OCI-M1 (cell line): ENCODE data around the gene OR4N5.
"Not testable (repeated sequence)": the region's sequence is repeated elsewhere in the genome, so short reads cannot be mapped to it uniquely, and the experiment has no call there.

Source experiments
- DNase-seq: peaks from one replicate; lab custom pipeline; 2025; lab: John Stamatoyannopoulos, UW

OR4N5 gene

GRCh38 chr14:20138520-20138919 is at the start of gene OR4N5:
TSS of gene OR4N5 (plus strand) at chr14:20138820. CDS start at chr14:20143736, 4,916 bp downstream.
- no peak for DNase-seq

- DNase-seq: no peak
These were observed 46.6 kb upstream of the OR4N5 start for GRCh38 chr14:20092050-20092449.

GRCh38 chr14:20093442-20093841 is 45.2 kb upstream of the OR4N5 start:
- DNase-seq: peak; percentile 60

DNA sequence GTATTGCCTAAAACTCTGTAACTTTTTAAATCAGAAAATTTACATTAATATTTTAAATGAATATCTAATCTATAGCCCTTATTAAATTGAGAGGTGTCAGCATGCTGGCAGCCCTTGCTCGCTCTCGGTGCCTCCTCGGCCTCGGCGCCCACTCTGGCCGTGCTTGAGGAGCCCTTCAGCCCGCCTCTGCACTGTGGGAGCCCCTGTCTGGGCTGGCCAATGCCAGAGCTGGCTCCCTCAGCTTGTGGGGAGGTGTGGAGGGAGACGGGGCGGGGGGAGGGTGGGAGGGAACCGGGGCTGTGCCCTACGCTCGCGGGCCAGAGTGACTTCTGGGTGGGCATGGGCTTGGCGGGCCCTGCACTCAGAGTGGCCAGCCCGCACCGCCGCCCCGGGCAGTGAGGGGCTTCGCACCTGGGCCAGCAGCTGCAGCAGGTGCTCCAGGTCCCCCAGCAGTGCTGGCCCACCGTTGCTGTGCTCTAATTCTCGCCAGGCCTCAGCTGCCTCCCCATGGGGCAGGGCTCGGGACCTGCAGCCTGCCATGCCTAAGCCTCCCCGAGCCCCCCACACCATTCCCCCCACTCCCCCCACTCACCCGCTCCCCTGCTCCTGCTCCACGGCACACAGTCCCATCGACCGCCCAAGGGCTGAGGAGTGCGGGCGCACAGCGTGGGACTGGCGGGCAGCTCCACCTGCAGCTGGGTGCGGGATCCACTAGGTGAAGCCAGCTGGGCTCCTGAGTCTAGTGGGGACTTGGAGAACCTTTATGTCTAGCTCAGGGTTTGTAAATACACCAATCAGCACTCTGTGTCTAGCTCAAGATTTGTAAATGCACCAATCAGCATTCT is 39.5 kb upstream of the OR4N5 start:
- not testable (repeated sequence) for DNase-seq

DNA sequence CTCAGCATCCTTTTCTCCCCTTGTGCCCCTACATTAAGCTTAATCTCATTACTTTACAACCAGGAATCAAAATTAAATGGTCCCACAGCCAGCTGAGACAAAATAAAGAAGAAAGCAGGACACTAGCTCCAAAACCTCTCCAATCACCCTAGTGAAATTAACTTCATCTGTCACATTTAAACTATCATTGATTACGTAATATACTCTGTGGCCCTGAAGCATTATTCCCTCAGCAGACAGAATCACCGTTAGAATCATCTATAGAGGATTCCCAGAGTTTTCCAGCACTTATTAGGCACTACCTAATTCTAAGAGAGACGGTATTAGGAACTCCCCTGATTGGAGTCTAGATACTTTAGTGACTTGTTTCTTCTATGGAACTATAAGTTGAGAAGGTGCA is 28.2 kb upstream of the OR4N5 start, which contains the start of gene OR4K17:
OR4K17 (plus strand) TSS at position 302 of the 400 bp plus-strand sequence. CDS start 6,761 bp downstream, outside the sequence.
- DNase-seq: no peak

- no peak for DNase-seq
These were observed 26.3 kb upstream of the OR4N5 start for GRCh38 chr14:20112321-20112720.

- DNase-seq: peak; percentile 82
These were observed 21.9 kb upstream of the OR4N5 start for GRCh38 chr14:20116748-20117147.

GRCh38 chr14:20118795-20119194 is 19.8 kb upstream of the OR4N5 start:
- peak; percentile 44 for DNase-seq

DNA sequence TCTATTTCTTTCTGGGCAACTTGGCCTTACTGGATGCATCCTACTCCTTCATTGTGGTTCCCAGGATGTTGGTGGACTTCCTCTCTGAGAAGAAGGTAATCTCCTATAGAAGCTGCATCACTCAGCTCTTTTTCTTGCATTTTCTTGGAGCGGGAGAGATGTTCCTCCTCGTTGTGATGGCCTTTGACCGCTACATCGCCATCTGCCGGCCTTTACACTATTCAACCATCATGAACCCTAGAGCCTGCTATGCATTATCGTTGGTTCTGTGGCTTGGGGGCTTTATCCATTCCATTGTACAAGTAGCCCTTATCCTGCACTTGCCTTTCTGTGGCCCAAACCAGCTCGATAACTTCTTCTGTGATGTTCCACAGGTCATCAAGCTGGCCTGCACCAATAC is 5.3 kb downstream of the OR4N5 start:
- no peak for DNase-seq

DNA sequence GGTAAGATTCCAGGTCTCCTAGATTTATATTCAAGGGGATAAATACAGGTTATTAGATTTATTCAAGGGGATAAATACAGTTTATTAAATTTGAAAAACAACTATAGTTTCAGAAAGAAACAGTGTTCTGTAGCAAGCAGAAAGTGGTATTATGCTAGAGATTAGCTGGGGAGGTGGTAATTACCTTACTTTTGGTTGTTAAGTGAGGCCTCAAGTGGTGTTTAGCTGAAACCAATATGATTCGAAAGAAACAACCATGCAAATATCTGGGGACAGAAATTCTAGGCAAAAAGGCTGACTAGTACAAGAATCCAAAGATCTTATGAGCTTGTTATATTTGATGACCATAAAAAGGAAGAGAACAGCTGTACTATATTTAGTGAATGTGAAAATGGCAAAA is 6.2 kb downstream of the OR4N5 start:
- DNase-seq: no peak

DNA sequence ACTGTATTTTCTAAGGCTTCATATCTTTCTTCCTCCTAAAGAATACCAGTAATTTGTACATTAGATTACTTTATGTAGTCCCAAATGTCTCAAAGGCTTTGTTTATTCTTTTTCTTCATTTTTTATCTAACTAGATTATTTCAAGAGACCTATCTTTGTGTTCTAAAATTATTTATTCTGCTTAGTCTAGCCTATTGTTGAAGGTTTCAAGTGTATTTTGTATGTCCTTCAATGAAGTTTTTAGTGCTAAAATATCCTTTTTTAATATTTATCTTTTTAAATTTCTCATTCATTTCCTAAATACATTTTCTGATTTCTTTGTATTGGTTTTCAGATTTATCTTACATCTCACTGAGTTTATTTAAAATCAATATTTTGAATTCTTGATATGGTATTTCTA is 25.8 kb downstream of the OR4N5 start:
- DNase-seq: no peak

- DNase-seq: no peak
These were observed 28.5 kb downstream of the OR4N5 start for GRCh38 chr14:20167091-20167490.

GRCh38 chr14:20169852-20170251 is 31.2 kb downstream of the OR4N5 start:
- peak; percentile 45 for DNase-seq

DNA sequence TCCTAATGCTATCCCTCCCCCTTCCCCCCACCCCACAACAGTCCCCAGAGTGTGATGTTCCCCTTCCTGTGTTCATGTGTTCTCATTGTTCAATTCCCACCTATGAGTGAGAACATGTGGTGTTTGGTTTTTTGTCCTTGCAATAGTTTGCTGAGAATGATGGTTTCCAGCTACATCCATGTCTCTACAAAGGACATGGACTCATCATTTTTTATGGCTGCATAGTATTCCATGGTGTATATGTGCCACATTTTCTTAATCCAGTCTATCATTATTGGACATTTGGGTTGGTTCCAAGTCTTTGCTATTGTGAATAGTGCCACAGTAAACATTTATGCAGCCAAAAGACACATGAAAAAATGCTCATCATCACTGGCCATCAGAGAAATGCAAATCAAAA is 35.6 kb downstream of the OR4N5 start:
- DNase-seq: not testable (repeated sequence)

- DNase-seq: peak; percentile 81
These were observed 37.7 kb downstream of the OR4N5 start for GRCh38 chr14:20176330-20176729.

DNA sequence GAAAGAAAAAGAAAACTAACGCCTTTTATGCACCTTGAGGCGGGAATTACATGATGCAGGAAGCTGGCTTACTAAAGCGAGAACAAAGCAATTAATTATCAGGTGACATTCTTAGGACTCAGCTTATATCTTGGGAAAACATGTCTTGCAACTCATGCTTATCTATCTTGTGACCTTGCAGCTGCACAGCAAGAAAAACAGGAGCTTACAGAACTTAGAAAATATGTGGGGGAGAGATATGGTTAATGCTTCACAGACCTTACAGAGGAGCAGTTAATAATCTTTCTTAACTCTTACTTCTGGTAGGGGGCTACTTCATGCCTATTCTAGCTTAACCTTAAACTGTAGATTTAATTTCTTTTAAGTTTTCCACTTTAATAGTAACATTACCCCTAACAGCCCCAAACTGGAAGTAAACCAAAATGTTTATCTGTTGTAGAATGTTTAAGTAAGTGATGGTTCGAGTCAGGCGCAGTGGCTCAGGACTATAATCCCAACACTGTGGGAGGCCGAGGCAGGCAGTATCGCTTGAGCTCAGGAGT is 38.9 kb downstream of the OR4N5 start:
- peak; percentile 94 for DNase-seq

- peak; percentile 53 for DNase-seq
These were observed 40.6 kb downstream of the OR4N5 start for GRCh38 chr14:20179218-20179617.

DNA sequence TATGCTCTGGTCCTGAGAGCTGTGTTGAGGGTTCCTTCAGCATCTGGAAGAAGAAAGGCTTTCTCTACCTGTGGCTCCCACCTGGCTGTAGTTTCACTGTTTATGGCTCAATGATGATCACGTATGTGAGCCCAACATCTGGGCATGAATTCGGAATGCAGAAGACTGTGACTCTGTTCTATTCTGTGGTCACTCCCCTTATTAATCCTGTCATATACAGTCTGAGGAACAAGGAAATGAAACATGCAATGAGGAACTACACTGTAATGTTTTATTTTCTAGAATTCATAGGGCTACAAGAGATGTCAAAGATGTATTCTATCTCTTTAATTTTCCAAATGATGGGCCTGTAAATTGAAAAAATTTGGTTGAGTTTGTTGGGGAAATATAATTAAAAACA is 41.3 kb downstream of the OR4N5 start:
- DNase-seq: peak; percentile 38

DNA sequence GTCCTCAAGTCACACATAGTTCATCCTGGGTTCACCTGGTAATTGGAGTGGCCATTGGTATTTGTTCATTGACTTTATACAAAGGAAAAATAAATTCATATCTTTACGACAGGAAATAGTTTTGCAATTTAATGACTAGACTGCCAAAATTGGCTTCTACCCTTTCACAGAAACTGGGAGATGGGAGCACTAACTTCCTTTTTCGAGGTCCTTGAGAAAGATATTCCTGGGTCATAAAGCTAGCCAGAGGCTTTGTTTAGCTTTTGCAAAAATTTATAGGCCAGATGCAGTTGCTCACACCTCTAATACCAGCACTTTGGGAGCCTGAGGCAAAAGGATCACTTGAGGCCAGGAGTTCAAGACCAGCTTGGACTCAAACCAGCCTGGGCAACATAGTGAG is 41.9 kb downstream of the OR4N5 start:
- DNase-seq: no peak

DNA sequence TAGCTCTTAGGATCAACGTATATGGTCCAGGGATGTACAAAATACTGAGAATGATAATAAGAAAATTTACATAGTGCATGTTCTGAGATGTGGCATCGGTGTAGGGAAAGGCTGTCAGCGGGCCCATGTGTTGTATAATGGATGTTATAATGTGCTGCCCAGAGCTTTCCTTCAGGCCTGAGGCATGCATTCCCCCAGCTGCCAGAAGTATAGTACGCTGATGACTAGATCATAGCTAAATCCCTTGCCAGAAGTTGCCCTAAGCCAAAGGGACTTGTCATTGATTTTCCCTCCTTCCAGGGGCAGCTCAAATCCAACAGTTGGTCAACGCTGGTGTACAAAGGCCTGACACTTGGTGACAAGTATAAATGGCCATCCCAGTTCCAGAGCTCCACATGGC is 45.6 kb downstream of the OR4N5 start:
- DNase-seq: no peak

GRCh38 chr14:20190596-20190995 is 52.0 kb downstream of the OR4N5 start, which contains the start of gene OR11G2:
TSS of gene OR11G2 (plus strand) at chr14:20190896. CDS start at chr14:20197438, 6,542 bp downstream.
- DNase-seq: no peak

DNA sequence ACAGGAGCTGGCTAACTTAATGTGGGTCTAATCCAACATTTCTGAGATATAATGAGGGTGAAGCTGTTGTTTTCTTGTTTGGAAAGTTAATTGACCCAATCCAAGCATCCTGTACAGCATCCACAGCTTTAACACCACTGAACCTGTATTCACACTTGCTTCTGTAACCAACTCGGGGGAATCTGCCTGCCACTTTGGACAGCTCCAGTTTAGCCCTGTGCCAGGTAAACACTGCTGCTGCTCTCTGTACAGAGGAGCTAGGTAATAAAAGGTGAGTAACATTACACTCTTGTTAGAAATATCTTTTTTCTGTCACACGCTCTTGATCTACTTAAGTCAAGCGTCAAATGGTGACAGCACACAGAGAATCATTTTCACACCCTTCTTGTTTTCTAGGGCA is 52.8 kb downstream of the OR4N5 start:
- no peak for DNase-seq

DNA sequence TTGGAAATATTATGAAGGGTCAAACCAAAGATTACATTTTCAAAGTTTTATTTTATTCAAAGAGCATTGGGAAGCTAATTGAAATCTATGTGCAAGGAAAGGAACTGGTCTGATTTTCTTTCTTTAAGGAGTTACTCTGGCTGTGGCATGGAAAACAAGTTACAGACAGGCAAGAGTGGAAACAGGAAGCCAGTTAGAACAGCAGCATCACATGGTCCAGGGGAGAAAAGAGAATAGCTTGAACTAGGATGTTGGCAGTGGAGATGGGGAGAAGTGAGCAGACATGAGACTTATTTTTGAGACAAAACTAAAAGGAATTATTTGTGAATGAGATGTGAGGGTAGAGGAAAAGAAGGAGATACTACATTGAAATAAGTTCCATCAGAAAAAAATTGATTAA is 55.5 kb downstream of the OR4N5 start:
- peak; percentile 14 for DNase-seq
